Neural progenitor cell (in vitro differentiated cells): ENCODE data around the gene UPF3A.

Experiments
- EZH2phosphoT487 ChIP-seq: fragments of 200-600 bp; sonication (generic); IDR thresholded peaks from 2 replicates; pipeline ENCODE4 v1.6.1; 2017; ENCODE audit warnings: antibody characterized with exemption
- TF ChIP-seq, protein P1 (sequence below): fragments of 200-600 bp; sonication (generic); IDR thresholded peaks from 2 replicates; pipeline ENCODE4 v1.5.1; 2017; ENCODE audit warnings: antibody characterized with exemption, mild to moderate bottlenecking

GRCh38 chr13:114235697-114236096, 45.7 kb upstream of the UPF3A start:
- TF ChIP-seq, protein P1, sequence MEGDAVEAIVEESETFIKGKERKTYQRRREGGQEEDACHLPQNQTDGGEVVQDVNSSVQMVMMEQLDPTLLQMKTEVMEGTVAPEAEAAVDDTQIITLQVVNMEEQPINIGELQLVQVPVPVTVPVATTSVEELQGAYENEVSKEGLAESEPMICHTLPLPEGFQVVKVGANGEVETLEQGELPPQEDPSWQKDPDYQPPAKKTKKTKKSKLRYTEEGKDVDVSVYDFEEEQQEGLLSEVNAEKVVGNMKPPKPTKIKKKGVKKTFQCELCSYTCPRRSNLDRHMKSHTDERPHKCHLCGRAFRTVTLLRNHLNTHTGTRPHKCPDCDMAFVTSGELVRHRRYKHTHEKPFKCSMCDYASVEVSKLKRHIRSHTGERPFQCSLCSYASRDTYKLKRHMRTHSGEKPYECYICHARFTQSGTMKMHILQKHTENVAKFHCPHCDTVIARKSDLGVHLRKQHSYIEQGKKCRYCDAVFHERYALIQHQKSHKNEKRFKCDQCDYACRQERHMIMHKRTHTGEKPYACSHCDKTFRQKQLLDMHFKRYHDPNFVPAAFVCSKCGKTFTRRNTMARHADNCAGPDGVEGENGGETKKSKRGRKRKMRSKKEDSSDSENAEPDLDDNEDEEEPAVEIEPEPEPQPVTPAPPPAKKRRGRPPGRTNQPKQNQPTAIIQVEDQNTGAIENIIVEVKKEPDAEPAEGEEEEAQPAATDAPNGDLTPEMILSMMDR: no peak
- TF ChIP-seq EZH2phosphoT487: no peak
